Mammary epithelial cell (primary cell): Measurements from ENCODE around the gene CCDC134.

Source experiments
- EZH2 ChIP-seq: IDR thresholded peaks from 2 replicates; pipeline ENCODE4 v1.6.1; 2012; ENCODE audit warnings: low read length, inconsistent platforms, borderline replicate concordance
- TF ChIP-seq, protein P1 (sequence below), 2 donors: IDR thresholded peaks in 1 of 2; conservative IDR thresholded peaks in 1 of 2; 2 replicates each; pipeline ENCODE4 v1.5.1; 2011 to 2012; ENCODE audit warnings: inconsistent platforms in 2 of 2, low read length in 2 of 2, mild to moderate bottlenecking in 2 of 2, control low read depth in 1 of 2, low read depth in 1 of 2; ENCODE audit not compliant: insufficient read depth in 1 of 2; ENCODE audit errors: extremely low read depth in 1 of 2

- TF ChIP-seq, protein P1, sequence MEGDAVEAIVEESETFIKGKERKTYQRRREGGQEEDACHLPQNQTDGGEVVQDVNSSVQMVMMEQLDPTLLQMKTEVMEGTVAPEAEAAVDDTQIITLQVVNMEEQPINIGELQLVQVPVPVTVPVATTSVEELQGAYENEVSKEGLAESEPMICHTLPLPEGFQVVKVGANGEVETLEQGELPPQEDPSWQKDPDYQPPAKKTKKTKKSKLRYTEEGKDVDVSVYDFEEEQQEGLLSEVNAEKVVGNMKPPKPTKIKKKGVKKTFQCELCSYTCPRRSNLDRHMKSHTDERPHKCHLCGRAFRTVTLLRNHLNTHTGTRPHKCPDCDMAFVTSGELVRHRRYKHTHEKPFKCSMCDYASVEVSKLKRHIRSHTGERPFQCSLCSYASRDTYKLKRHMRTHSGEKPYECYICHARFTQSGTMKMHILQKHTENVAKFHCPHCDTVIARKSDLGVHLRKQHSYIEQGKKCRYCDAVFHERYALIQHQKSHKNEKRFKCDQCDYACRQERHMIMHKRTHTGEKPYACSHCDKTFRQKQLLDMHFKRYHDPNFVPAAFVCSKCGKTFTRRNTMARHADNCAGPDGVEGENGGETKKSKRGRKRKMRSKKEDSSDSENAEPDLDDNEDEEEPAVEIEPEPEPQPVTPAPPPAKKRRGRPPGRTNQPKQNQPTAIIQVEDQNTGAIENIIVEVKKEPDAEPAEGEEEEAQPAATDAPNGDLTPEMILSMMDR (conservative IDR thresholded peaks at IDR 0.05 in 1 of 2, IDR thresholded peaks at IDR 0.05 in 1 of 2; ENCODE audit: extremely low read depth in 1 of 2, insufficient read depth in 1 of 2, low read depth in 1 of 2, low read length in 2 of 2) = no peak
- no peak for TF ChIP-seq EZH2
Observed at GRCh38 chr22:41841085-41841712, 40.7 kb downstream of the CCDC134 start.
